Psoas muscle (tissue), 8 donors: ENCODE measurements around the gene ARL6IP6. TPM values are rescaled to one million over a fixed set of nuclear protein-coding genes. Genes with fewer than 3 reads are reported as not detected.

Source experiments
- ATAC-seq, 4 donors: fragments of 200-7000 bp; cut with Tn5 transposase; one replicate each; pipeline ENCODE4 v1.9.1; 2020; ENCODE audit warnings: moderate library complexity in 3 of 4, mild to moderate bottlenecking in 2 of 4
- DNase-seq, 2 donors: peaks; one replicate each; pipeline ENCODE4 v3.0.0-alpha.2; 2020
- H3K27ac ChIP-seq: fragments of 200-600 bp; one replicate; pipeline ENCODE4 v1.8.0; 2022
- H3K27me3 ChIP-seq, 3 donors: fragments of 200-600 bp in 1 of 3; one replicate each; pipeline versions ENCODE4 v1.6.1 to v1.8.0; 2013 to 2022; ENCODE audit warnings: low read length in 2 of 3, mild to moderate bottlenecking in 2 of 3, moderate library complexity in 1 of 3; ENCODE audit not compliant: insufficient read depth in 3 of 3
- H3K36me3 ChIP-seq, 2 donors: fragments of 200-600 bp in 1 of 2; one replicate each; pipeline versions ENCODE4 v1.6.1 to v1.8.0; 2013 to 2022; ENCODE audit warnings: low read depth in 1 of 2, mild to moderate bottlenecking in 1 of 2, moderate library complexity in 1 of 2; ENCODE audit not compliant: insufficient read depth in 1 of 2
- H3K4me1 ChIP-seq: fragments of 200-600 bp; one replicate; pipeline ENCODE4 v1.8.0; 2022
- H3K4me3 ChIP-seq: fragments of 200-600 bp; one replicate; pipeline ENCODE4 v1.8.0; 2022; ENCODE audit warnings: mild to moderate bottlenecking
- H3K9me3 ChIP-seq: fragments of 200-600 bp; one replicate; pipeline ENCODE4 v1.8.0; 2022
- CTCF ChIP-seq: fragments of 200-600 bp; IDR thresholded peaks from one replicate; pipeline ENCODE4 v1.8.0; 2022; ENCODE audit warnings: antibody characterized with exemption
- WGBS, 3 donors: extraction: QIAGEN DNeasy Blood & Tissue Kit; methylation state at CpG; one replicate each; pipeline versions ENCODE4 v1.1.6 to v1.1.7; 2013; 5-methylcytosine and 5-hydroxymethylcytosine counted together
- intact Hi-C, 2 donors: fragments of 100-400 bp; cut with DNase I; formaldehyde crosslinking; loops; one replicate each; pipeline versions ENCODE4 v1.11.0 to v1.14.2; 2022
- polyA plus RNA-seq, 3 donors: library from polyadenylated mRNA; stranded (reverse); fragments of 200-250 nt; gene quantifications; one replicate each; pipeline ENCODE4 v1.2.3, GENCODE V29; 2013
- total RNA-seq, 4 donors: library from RNA; stranded (reverse); fragmentation: NEBNext Ultra II Directional in 2 of 4; extraction: Animal tissue kit (Norgen Biotek cat#: 25700) in 2 of 4; gene quantifications; one replicate each; pipeline versions ENCODE4 v1.2.1 to v1.2.4, GENCODE V29; 2021 to 2023
- donor health status: healthy with polysubstance abuse.
- donor health status: DM: no; HTN: no; CAD: no; lungs with moderate emphysema.
- donor health status: Bipolar disorder and iron deficiency.
- donor health status: healthy.
- donor health status: DM: yes; HTN: yes; CAD: no.
- donor health status: DM: no; HTN: no; CAD: no.
- donor health status: DM: no; HTN: no; CAD: no.
- donor health status: DM: yes; HTN: yes; CAD: no.

ARL6IP6 gene
- total and polyA plus RNA-seq, 7 donors = 3.0 to 7.8 (median 5.2) TPM

GRCh38 chr2:152708742-152709141 lies 9.7 kb upstream of the ARL6IP6 start:
- H3K27ac ChIP-seq = no peak overlapping the region
- H3K4me1 ChIP-seq = peaks cover 23% of the 10 kb centered on the region
- peaks cover 0 to 37% of the 10 kb centered on the region in 2 donors for H3K36me3 ChIP-seq
- ATAC-seq (peak in 3 of 4 donors; percentile 27 to 56 (median 46)), DNase-seq (no peak)
- no peak overlapping the region for H3K4me3 ChIP-seq
- no peaks in the 10 kb centered on the region for H3K9me3 ChIP-seq
- intact Hi-C loops = no loop called here
- WGBS, 3 donors = 95 to 97% (median 95%) methylated on average over 2 of the region's 2 CpGs
- no peak for TF ChIP-seq CTCF
- H3K27me3 ChIP-seq = no peaks in the 10 kb centered on the region

GRCh38 chr2:152710713-152711112 lies 7.7 kb upstream of the ARL6IP6 start:
- Histone ChIP-seq H3K36me3 (peaks cover 0 to 56% of the 10 kb centered on the region in 2 donors), H3K27me3 (no peaks in the 10 kb centered on the region), H3K4me1 (peaks cover 34% of the 10 kb centered on the region), H3K4me3 (no peak overlapping the region), H3K27ac (no peak overlapping the region), H3K9me3 (no peaks in the 10 kb centered on the region)
- no peak for TF ChIP-seq CTCF
- WGBS, 3 donors = 81 to 92% (median 85%) methylated on average over 2 of the region's 2 CpGs
- no peak for DNase-seq
- ATAC-seq = no peak
- intact Hi-C loops = loop anchor here in 1 of 2 donors (10.0 kb wide), 1 partner anchor 376 kb away; the partner anchor contains the start of gene FMNL2

GRCh38 chr2:152715112-152715511 lies 3.3 kb upstream of the ARL6IP6 start:
- DNase-seq (no peak), ATAC-seq (no peak)
- Histone ChIP-seq H3K9me3 (no peaks in the 10 kb centered on the region), H3K36me3 (peaks cover 0 to 48% of the 10 kb centered on the region in 2 donors), H3K4me3 (peak overlapping the region; percentile 79), H3K27me3 (no peaks in the 10 kb centered on the region), H3K27ac (no peak overlapping the region), H3K4me1 (peaks cover 40% of the 10 kb centered on the region)
- 70 to 81% (median 80%) methylated on average over 1 of the region's 1 CpG for WGBS, 3 donors
- no peak for TF ChIP-seq CTCF
- intact Hi-C loops = loop anchor here (5.0 to 10.0 kb wide), 3 partner anchors 33 to 538 kb away; partner anchors contain the start of genes FMNL2 (in 1 of the 2) and STAM2 (in 1 of the 2)

GRCh38 chr2:152715854-152716428 lies 2.5 kb upstream of the ARL6IP6 start:
- Histone ChIP-seq H3K4me1 (peaks cover 48% of the 10 kb centered on the region), H3K27ac (peak overlapping the region; percentile 97), H3K9me3 (no peaks in the 10 kb centered on the region), H3K4me3 (peak overlapping the region; percentile 79), H3K27me3 (no peaks in the 10 kb centered on the region), H3K36me3 (peaks cover 0 to 42% of the 10 kb centered on the region in 2 donors)
- DNase-seq = no peak
- 27 to 33% (median 28%) methylated on average over 8 of the region's 8 CpGs for WGBS, 3 donors
- ATAC-seq = no peak
- intact Hi-C loops = loop anchor here (2.0 to 10.0 kb wide), 4 partner anchors 34 to 541 kb away; partner anchors contain the start of genes STAM2 (in 2 of the 2) and FMNL2 (in 1 of the 2)
- peak; percentile 11 for TF ChIP-seq CTCF
